ENCODE results near the gene TRPC4AP. TPM values are rescaled to one million over a fixed set of nuclear protein-coding genes. Genes with fewer than 3 reads are reported as not detected.

The TRPC4AP gene
- total and polyA plus RNA-seq, 11 donors: 21.2 to 51.8 (median 38.6) TPM

DNA sequence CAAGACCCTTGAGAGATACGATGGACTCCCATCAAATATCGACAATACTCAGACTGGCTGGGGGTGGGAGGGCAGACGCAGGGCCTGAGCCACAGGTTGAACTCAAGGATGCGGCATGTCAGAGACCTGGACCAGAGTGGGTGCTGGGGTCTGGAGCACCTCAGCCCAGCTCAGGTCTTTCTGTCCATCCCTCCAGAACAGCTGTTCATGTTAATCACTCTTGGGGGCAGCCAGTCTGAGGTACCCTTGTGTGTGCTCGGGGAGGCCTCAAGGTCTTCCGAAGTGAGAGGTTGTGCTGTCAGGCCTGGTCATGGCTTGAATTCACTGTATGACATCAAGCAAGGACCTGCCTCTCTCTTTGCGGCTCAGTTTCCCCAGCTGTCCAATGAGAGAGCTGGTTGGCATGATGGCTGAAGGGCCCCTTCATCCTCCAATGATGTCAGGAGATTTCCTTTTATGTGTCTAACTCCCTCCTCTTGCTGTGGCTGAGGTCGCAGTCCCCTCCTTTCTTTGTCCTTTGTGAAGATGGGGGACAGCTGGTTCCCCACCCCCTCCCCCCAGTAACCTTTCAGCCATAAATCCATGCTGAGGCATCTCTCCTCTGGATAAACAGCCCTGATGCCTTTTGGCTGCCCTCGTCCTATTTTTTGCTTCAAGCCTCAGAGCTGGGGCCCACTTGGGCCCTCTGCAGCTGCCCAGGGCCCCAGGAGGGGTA, 121.6 kb downstream of the TRPC4AP start:
- peak overlapping the region in 1 of 12 donors; percentile 78 for H3K27ac ChIP-seq
- DNase-seq: no peak
- no peak for ATAC-seq
- TF ChIP-seq CTCF (IDR thresholded peaks at IDR 0.05) (no peak), POLR2A (IDR thresholded peaks at IDR 0.05) (no peak)
- H3K4me3 ChIP-seq: no peak overlapping the region
- intact Hi-C loops (cut with DNase I): no loop called here
- H3K9me3 ChIP-seq: no peaks in the 10 kb centered on the region
- H3K27me3 ChIP-seq: no peaks in the 10 kb centered on the region
- WGBS, 4 donors: 92 to 95% (median 93%) methylated on average over 9 of the region's 9 CpGs
- H3K36me3 ChIP-seq: no peaks in the 10 kb centered on the region
- H3K4me1 ChIP-seq: peaks cover 0 to 27% (median 7%) of the 10 kb centered on the region in 12 donors

DNA sequence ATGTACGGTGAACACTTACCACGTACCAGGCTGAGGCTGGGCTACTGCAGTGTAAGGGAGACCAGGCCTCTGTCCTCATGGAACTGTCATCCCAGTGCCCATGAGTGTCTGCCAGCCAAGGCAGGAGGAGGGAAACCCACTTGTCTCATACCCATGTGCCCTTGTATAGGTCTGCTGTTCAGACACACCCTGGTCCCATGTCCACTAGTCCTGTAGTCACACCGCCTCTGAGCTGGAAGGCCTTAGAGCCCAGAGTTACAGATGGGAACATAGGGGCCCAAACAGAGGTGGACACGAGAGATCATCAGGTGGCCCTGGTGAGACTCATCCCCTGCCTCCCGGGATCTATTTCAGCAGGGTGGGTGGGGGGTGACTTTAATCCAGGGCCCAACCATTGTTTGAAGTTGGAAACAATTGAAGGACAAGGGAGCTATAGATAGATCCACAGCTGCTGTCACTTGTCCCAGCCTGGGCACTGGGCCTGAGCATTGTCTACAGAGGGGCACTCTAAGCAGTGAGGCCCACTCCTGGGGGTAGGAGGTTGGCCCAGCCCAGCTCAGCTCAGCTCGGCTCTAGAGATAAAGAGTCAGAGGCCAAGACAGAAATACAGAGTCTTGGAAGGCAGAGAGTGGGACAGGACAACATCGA, 122.3 kb downstream of the TRPC4AP start:
- ATAC-seq (peak in 2 of 4 donors; percentile 24 to 51), DNase-seq (no peak)
- 63 to 71% (median 69%) methylated on average over 6 to 7 of the region's 7 CpGs for WGBS, 4 donors
- no peak for TF ChIP-seq POLR2A (IDR thresholded peaks at IDR 0.05)
- TF ChIP-seq CTCF (IDR thresholded peaks at IDR 0.05): no peak
- Histone ChIP-seq H3K9me3 (no peaks in the 10 kb centered on the region), H3K27me3 (no peaks in the 10 kb centered on the region), H3K4me1 (peaks cover 0 to 27% (median 7%) of the 10 kb centered on the region in 12 donors), H3K27ac (peak overlapping the region in 4 of 12 donors; percentile 8 to 78 (median 66)), H3K36me3 (no peaks in the 10 kb centered on the region), H3K4me3 (no peak overlapping the region)
- intact Hi-C loops (cut with DNase I): no loop called here

DNA sequence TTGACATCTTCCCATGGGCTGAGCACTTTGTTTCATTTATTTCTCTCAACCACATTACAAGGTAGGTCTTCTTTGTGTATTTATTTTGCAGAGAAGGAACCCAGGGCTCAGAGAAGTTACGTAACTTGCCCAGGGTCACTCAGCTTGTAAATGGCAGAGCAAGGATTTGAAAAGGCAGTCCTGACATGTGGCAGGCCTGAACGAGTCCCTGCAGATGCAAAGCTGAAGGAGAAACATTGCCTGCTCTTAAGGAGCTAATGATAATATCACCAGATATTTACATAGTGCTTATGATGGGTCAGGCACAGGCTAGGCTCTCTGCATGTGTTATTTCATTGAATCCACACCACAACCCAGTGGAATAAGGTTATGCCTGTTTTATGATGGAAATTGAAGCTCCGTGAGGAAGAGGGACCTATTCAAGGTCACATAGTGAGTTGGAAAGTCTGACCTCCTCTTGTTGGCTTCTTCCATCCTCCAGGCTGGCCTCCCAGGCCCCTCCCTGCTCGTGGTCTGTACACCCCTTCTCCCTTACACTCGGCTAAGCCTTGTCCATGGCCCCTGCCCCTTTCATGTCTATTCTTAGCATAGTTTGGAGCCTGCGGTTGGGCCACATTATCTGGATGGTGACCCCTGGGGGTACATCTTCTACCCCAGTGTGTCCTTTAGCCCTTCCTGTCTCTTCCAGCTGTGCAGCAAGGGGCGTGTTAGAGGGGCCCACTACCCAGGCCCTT, 124.4 kb downstream of the TRPC4AP start:
- peaks cover 0 to 27% (median 7%) of the 10 kb centered on the region in 12 donors for H3K4me1 ChIP-seq
- ATAC-seq (no peak), DNase-seq (no peak)
- H3K9me3 ChIP-seq: no peaks in the 10 kb centered on the region
- no peaks in the 10 kb centered on the region for H3K27me3 ChIP-seq
- 51 to 61% (median 58%) methylated on average over 7 of the region's 7 CpGs for WGBS, 4 donors
- H3K4me3 ChIP-seq: no peak overlapping the region
- no peaks in the 10 kb centered on the region for H3K36me3 ChIP-seq
- no peak for TF ChIP-seq CTCF (IDR thresholded peaks at IDR 0.05)
- no peak for TF ChIP-seq POLR2A (IDR thresholded peaks at IDR 0.05)
- intact Hi-C loops (cut with DNase I): loop anchor here in 1 of 10 donors (5.0 kb wide), 1 partner anchor 39 kb away; no protein-coding TSS in a partner anchor
- peak overlapping the region in 8 of 12 donors; percentile 55 to 84 (median 74) for H3K27ac ChIP-seq

DNA sequence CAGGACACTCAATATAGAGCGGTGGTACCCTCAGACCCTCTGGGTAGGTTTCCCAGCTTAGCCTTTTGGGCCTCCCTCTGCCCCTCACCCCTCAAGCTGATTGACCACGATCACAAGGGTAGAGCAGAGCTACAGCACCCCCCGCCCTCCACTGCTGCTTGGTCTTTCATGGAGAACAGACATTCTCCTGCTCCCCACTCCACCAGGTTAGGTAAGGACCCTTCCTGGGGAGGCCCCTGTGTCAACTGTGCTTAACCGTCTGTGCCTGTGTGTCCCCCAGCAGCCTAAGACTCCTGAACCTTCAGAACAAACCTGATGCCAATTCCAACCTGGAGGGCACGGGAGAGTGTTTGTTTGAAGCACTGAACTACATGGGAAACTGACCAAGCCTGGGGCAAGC, 125.2 kb downstream of the TRPC4AP start:
- Histone ChIP-seq H3K4me3 (no peak overlapping the region), H3K27ac (no peak overlapping the region), H3K27me3 (no peaks in the 10 kb centered on the region), H3K36me3 (no peaks in the 10 kb centered on the region), H3K9me3 (no peaks in the 10 kb centered on the region), H3K4me1 (peaks cover 0 to 27% (median 7%) of the 10 kb centered on the region in 12 donors)
- no peak for ATAC-seq
- TF ChIP-seq POLR2A (IDR thresholded peaks at IDR 0.05) (no peak), CTCF (IDR thresholded peaks at IDR 0.05) (no peak)
- intact Hi-C loops (cut with DNase I): loop anchor here in 1 of 10 donors (5.0 kb wide), 1 partner anchor 40 kb away; no protein-coding TSS in a partner anchor
- DNase-seq: no peak
- WGBS, 4 donors: 86 to 89% (median 87%) methylated on average over 5 of the region's 5 CpGs
